ENCODE data around the gene ELMO1. TPM values are rescaled to one million over a fixed set of nuclear protein-coding genes. Genes with fewer than 3 reads are reported as not detected.
A peak's percentile ranks its signal among the peaks of the same experiment; 100 is the strongest.

Gene ELMO1
- total and polyA plus RNA-seq, 2 experiments from 2014 or later, result 19.7 to 28.7 TPM

DNA sequence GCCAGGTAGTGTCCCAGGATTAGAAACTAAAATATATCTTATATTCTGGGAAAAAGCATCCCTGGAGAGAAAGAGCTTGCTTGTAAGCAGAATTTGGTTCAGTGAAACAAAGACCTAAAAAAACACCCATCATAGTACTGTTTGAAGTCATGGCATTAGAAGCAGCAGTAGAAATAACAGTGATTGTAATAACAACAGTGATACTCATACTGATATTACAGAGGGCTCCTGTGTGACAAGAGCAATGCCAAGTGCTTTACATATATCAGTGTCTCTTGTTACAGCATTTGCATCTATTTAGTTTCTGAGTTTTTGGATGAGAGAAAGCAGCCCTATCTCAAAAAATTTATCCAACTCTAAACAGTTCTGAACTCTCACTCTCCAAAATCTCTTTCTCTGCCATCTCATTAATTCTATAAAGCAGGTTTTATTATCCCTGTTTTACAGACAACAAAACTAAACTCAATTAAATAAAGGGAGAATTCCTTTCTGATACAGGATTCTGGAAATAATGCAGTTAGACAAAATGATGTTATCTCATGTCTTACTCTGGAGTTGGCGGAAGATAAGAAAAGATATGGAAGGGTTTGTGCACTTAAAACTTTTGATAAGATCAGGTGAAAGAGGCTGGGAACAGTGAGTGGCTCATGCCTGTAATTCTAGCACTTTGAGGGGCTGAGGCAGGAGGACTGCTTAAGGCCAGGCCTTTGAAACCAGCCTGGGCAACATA lies 577.9 kb downstream of the ELMO1 start:
- no peaks in the 10 kb centered on the region for H3K9me3 ChIP-seq (ENCODE audit: low read depth)
- H3K27me3 ChIP-seq, result no peaks in the 10 kb centered on the region
- H4K20me1 ChIP-seq (ENCODE audit: insufficient read depth, poor library complexity, severe bottlenecking), result no peaks in the 10 kb centered on the region
- no peaks in the 10 kb centered on the region for H3K4me1 ChIP-seq (ENCODE audit: insufficient read depth)
- H3K4me2 ChIP-seq, result no peak overlapping the region
- H3K9me2 ChIP-seq (replicated peaks; ENCODE audit: insufficient read depth), result no peaks in the 10 kb centered on the region
- no peaks in the 10 kb centered on the region for H3K79me2 ChIP-seq
- H2AFZ ChIP-seq, result no peak overlapping the region
- H3K4me3 ChIP-seq, result no peak overlapping the region
- no peak for DNase-seq (ENCODE audit: low spot score)
- H3K27ac ChIP-seq, result no peak overlapping the region
- WGBS (ENCODE audit: low lambda C conversion rate, missing lambda C conversion rate), result 63% methylated on average over 1 of the region's 1 CpG
- no peaks in the 10 kb centered on the region for H3K36me3 ChIP-seq (replicated peaks; ENCODE audit: insufficient read depth, low read depth)
- TF ChIP-seq, protein P1, sequence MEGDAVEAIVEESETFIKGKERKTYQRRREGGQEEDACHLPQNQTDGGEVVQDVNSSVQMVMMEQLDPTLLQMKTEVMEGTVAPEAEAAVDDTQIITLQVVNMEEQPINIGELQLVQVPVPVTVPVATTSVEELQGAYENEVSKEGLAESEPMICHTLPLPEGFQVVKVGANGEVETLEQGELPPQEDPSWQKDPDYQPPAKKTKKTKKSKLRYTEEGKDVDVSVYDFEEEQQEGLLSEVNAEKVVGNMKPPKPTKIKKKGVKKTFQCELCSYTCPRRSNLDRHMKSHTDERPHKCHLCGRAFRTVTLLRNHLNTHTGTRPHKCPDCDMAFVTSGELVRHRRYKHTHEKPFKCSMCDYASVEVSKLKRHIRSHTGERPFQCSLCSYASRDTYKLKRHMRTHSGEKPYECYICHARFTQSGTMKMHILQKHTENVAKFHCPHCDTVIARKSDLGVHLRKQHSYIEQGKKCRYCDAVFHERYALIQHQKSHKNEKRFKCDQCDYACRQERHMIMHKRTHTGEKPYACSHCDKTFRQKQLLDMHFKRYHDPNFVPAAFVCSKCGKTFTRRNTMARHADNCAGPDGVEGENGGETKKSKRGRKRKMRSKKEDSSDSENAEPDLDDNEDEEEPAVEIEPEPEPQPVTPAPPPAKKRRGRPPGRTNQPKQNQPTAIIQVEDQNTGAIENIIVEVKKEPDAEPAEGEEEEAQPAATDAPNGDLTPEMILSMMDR (IDR thresholded peaks at IDR 0.05; ENCODE audit: poor library complexity), result no peak
- TF ChIP-seq EZH2 (IDR thresholded peaks at IDR 0.05; ENCODE audit: borderline replicate concordance), result no peak

DNA sequence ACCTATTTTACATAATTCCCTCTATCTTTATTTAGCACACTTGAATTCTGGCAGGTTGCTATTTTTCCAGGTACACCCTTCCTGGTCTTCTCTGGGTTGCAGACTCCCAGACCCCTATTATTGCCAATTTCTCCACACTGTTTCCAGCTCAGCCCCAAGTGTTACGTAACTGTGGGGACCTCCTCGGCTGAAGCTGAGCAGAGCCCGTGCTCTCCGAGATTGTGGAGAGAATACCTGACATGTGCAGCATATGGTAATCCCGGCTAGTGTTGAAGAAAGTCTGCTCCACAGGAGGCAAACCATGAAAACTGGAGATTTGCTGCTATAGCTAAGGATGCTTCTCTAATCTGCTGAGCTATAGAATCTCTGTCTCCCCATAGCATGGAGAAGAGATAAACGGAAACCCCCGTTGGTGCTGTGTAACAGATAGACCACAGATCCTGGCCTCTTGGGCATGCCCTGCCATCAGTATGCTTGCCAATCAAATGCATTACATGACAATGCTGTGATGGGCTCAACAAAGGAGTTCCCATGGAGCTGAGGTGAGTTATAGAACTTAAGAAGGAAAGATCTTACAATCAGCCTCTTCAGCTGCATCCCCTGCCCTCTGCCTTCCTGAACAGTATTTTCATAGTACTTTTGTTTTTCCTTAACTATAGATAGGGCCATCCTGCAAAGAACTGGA lies 579.8 kb downstream of the ELMO1 start:
- no peaks in the 10 kb centered on the region for H3K79me2 ChIP-seq
- 87% methylated on average over 7 of the region's 7 CpGs for WGBS (ENCODE audit: low lambda C conversion rate, missing lambda C conversion rate)

DNA sequence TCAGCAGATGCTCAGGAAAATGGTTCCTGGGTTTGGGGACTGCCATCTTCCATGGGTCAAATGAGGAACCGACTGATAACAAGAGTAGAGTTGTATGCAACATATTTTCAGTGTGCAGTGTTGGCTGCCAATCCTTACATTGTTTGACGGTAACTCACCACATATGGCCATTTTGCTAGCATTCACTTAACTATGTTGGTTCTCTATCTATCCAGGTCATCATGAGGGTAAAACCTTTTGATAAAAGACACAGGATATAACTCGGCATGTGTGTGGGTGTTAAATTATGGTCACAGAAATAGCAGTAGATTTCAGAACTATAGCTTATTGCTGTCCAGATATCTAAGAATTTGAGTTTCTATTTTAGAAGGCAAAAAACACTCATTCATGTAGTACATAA lies 583.6 kb downstream of the ELMO1 start:
- no peak for TF ChIP-seq EZH2 (IDR thresholded peaks at IDR 0.05; ENCODE audit: borderline replicate concordance)

More for the DNA sequence above, 579.8 kb downstream of the ELMO1 start:
- Histone ChIP-seq H3K4me2 (no peak overlapping the region), H3K4me3 (no peak overlapping the region), H2AFZ (no peak overlapping the region), H4K20me1 (ENCODE audit: insufficient read depth, poor library complexity, severe bottlenecking) (no peaks in the 10 kb centered on the region), H3K27ac (no peak overlapping the region), H3K9me3 (ENCODE audit: low read depth) (no peaks in the 10 kb centered on the region), H3K9me2 (replicated peaks; ENCODE audit: insufficient read depth) (no peaks in the 10 kb centered on the region), H3K4me1 (ENCODE audit: insufficient read depth) (no peaks in the 10 kb centered on the region), H3K36me3 (replicated peaks; ENCODE audit: insufficient read depth, low read depth) (no peaks in the 10 kb centered on the region), H3K27me3 (no peaks in the 10 kb centered on the region)
- DNase-seq (ENCODE audit: low spot score), result no peak
- TF ChIP-seq EZH2 (IDR thresholded peaks at IDR 0.05; ENCODE audit: borderline replicate concordance), result no peak
- TF ChIP-seq, protein P1 (IDR thresholded peaks at IDR 0.05; ENCODE audit: poor library complexity), result no peak
- TF ChIP-seq EZH2phosphoT487 (IDR thresholded peaks at IDR 0.05; ENCODE audit: low read depth, severe bottlenecking, unreplicated experiment), result no peak

More for the DNA sequence above, 583.6 kb downstream of the ELMO1 start:
- no peaks in the 10 kb centered on the region for H3K79me2 ChIP-seq
- 75% methylated on average over 3 of the region's 3 CpGs for WGBS (ENCODE audit: low lambda C conversion rate, missing lambda C conversion rate)
- H2AFZ ChIP-seq, result no peak overlapping the region
- H3K27ac ChIP-seq, result peak overlapping the region; percentile 81
- H3K9me2 ChIP-seq (replicated peaks; ENCODE audit: insufficient read depth), result no peaks in the 10 kb centered on the region
- no peaks in the 10 kb centered on the region for H3K9me3 ChIP-seq (ENCODE audit: low read depth)
- H3K4me1 ChIP-seq (ENCODE audit: insufficient read depth), result no peaks in the 10 kb centered on the region
- H4K20me1 ChIP-seq (ENCODE audit: insufficient read depth, poor library complexity, severe bottlenecking), result no peaks in the 10 kb centered on the region
- H3K4me3 ChIP-seq, result no peak overlapping the region
- DNase-seq (ENCODE audit: low spot score), result no peak
- no peaks in the 10 kb centered on the region for H3K27me3 ChIP-seq
- H3K36me3 ChIP-seq (replicated peaks; ENCODE audit: insufficient read depth, low read depth), result no peaks in the 10 kb centered on the region
- H3K4me2 ChIP-seq, result no peak overlapping the region

Data from hepatocyte (in vitro differentiated cells).